Neural progenitor cell (in vitro differentiated cells): ENCODE results near the gene NRG3. TPM values are rescaled to one million over a fixed set of nuclear protein-coding genes. Genes with fewer than 3 reads are reported as not detected.

Experiments used
- DNase-seq: peaks from one replicate; pipeline ENCODE4 v3.0.0-alpha.2; 2016; ENCODE audit warnings: low spot score
- H2AFZ ChIP-seq: fragments of 200-600 bp; sonication (generic); replicated peaks from 2 replicates; pipeline ENCODE4 v1.6.1; 2016; ENCODE audit warnings: antibody characterized with exemption
- H3F3A ChIP-seq: fragments of 200-600 bp; sonication (generic); 2 replicates; pipeline ENCODE4 v1.6.1; 2016; ENCODE audit warnings: antibody characterized with exemption, low read depth
- H3K27ac ChIP-seq: fragments of 200-600 bp; sonication (generic); 2 replicates; pipeline ENCODE4 v1.5.1; 2016; ENCODE audit warnings: mild to moderate bottlenecking
- H3K27me3 ChIP-seq: fragments of 200-600 bp; sonication (generic); 2 replicates; pipeline ENCODE4 v1.6.1; 2016; ENCODE audit warnings: mild to moderate bottlenecking, moderate library complexity
- H3K36me3 ChIP-seq: fragments of 200-600 bp; sonication (generic); 2 replicates; pipeline ENCODE4 v1.5.1; 2016
- H3K4me1 ChIP-seq: fragments of 200-600 bp; sonication (generic); 2 replicates; pipeline ENCODE4 v1.6.1; 2016; ENCODE audit warnings: mixed run types
- H3K4me2 ChIP-seq: fragments of 200-600 bp; sonication (generic); 2 replicates; pipeline ENCODE4 v1.6.1; 2016
- H3K4me3 ChIP-seq: fragments of 200-600 bp; sonication (generic); 2 replicates; pipeline ENCODE4 v1.5.1; 2016
- H3K79me2 ChIP-seq: fragments of 200-600 bp; sonication (generic); 2 replicates; pipeline ENCODE4 v1.6.1; 2016; ENCODE audit warnings: low read depth
- H3K9ac ChIP-seq: fragments of 200-600 bp; sonication (generic); 2 replicates; pipeline ENCODE4 v1.6.1; 2016
- H3K9me3 ChIP-seq: fragments of 200-600 bp; sonication (generic); 2 replicates; pipeline ENCODE4 v1.5.1; 2016; ENCODE audit warnings: low read depth
- H4K20me1 ChIP-seq: fragments of 200-600 bp; sonication (generic); 2 replicates; pipeline ENCODE4 v1.6.1; 2016; ENCODE audit warnings: low read depth
- H3K27ac Mint-ChIP-seq: 3 replicates; pipeline ENCODE4 v1.8.0; 2021; ENCODE audit warnings: mixed read lengths
- H3K27me3 Mint-ChIP-seq: 2 replicates; pipeline ENCODE4 v1.8.0; 2022; ENCODE audit warnings: low read depth, mild to moderate bottlenecking, inconsistent platforms, moderate library complexity, mixed read lengths; ENCODE audit not compliant: insufficient read depth
- H3K36me3 Mint-ChIP-seq: 3 replicates; pipeline ENCODE4 v1.8.0; 2021; ENCODE audit warnings: mixed read lengths
- H3K4me1 Mint-ChIP-seq: 3 replicates; pipeline ENCODE4 v1.8.0; 2021; ENCODE audit warnings: mixed read lengths
- H3K4me3 Mint-ChIP-seq: 3 replicates; pipeline ENCODE4 v1.8.0; 2021; ENCODE audit warnings: mild to moderate bottlenecking, moderate library complexity, mixed read lengths
- H3K9me3 Mint-ChIP-seq: 3 replicates; pipeline ENCODE4 v1.8.0; 2020; ENCODE audit warnings: mixed read lengths
- EZH2 ChIP-seq: fragments of 200-600 bp; sonication (generic); IDR thresholded peaks from 2 replicates; pipeline ENCODE4 v1.6.1; 2017; ENCODE audit warnings: antibody characterized with exemption, mild to moderate bottlenecking, moderate library complexity
- EZH2phosphoT487 ChIP-seq: fragments of 200-600 bp; sonication (generic); IDR thresholded peaks from 2 replicates; pipeline ENCODE4 v1.6.1; 2017; ENCODE audit warnings: antibody characterized with exemption
- total RNA-seq: library from RNA; depleted of rRNA; stranded (reverse); fragments of >200 nt; gene quantifications from 2 replicates; pipeline ENCODE4 v1.2.3, GENCODE V29; 2015; ENCODE audit warnings: low replicate concordance
- TF ChIP-seq, protein P1 (sequence below): fragments of 200-600 bp; sonication (generic); IDR thresholded peaks from 2 replicates; pipeline ENCODE4 v1.5.1; 2017; ENCODE audit warnings: antibody characterized with exemption, mild to moderate bottlenecking

The NRG3 gene
- total RNA-seq, 1 donor from 2014 or later: 1.9 TPM

DNA sequence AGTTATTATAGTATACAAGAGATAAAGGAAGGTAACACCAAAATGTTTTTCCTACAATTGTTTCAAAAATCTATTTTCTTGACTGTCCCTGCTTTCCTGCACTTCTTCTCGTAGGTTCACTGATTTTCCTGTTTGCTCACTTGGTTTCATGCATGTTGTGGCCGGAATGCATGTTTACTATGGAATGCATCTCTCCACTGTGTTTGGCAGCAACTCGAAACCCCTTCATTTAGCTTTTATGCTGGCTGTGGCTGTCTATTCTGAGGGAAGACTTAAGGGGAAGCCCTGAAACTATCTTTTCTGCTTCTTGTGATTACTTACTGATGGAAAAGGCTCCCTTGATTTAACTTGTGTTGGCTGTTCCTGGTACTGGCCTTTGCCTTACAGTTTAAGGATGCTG is 120.3 kb downstream of the NRG3 start:
- Mint-ChIP-seq H3K36me3 (no peaks in the 10 kb centered on the region), H3K27me3 (no peaks in the 10 kb centered on the region), H3K9me3 (no peaks in the 10 kb centered on the region), H3K4me3 (no peak overlapping the region), H3K4me1 (no peaks in the 10 kb centered on the region), H3K27ac (no peak overlapping the region)
- no peak overlapping the region for H3K4me3 ChIP-seq
- H4K20me1 ChIP-seq: no peaks in the 10 kb centered on the region
- H3K36me3 ChIP-seq: no peaks in the 10 kb centered on the region
- H3K4me2 ChIP-seq: no peak overlapping the region
- TF ChIP-seq EZH2phosphoT487: no peak
- no peaks in the 10 kb centered on the region for H3K9me3 ChIP-seq
- H3F3A ChIP-seq: no peaks in the 10 kb centered on the region
- H3K9ac ChIP-seq: no peak overlapping the region
- H3K4me1 ChIP-seq: no peaks in the 10 kb centered on the region
- H2AFZ ChIP-seq: no peak overlapping the region
- peak; percentile 7 for DNase-seq
- no peaks in the 10 kb centered on the region for H3K79me2 ChIP-seq
- no peaks in the 10 kb centered on the region for H3K27me3 ChIP-seq
- H3K27ac ChIP-seq: no peak overlapping the region

DNA sequence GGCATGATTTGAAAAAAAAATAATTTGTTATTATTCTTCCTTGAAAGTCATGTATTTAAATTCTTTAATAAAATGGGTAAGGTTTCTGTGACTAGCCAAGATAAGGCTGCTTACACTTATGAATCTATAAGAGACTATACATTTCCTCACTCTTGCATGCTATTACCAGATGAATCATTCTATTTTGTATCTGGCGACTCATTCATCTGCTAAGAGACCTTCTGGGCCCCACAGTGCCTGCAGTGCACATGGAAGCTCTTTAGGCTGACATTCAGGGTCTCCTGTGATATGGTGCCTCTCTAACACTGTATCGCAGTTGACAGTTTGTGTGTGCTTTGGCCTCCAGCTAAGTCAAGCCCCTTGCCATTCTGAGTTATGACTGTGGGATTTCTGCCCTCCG is 121.9 kb downstream of the NRG3 start:
- no peaks in the 10 kb centered on the region for H3K27me3 Mint-ChIP-seq
- no peak overlapping the region for H3K9ac ChIP-seq
- no peaks in the 10 kb centered on the region for H3K27me3 ChIP-seq
- no peaks in the 10 kb centered on the region for H3K36me3 ChIP-seq
- H2AFZ ChIP-seq: no peak overlapping the region
- H3K4me2 ChIP-seq: no peak overlapping the region
- no peak overlapping the region for H3K27ac ChIP-seq
- no peaks in the 10 kb centered on the region for H3K4me1 ChIP-seq
- H3K4me3 ChIP-seq: no peak overlapping the region
- no peak for DNase-seq
- H3K9me3 ChIP-seq: no peaks in the 10 kb centered on the region
- H3F3A ChIP-seq: no peaks in the 10 kb centered on the region
- no peak for TF ChIP-seq EZH2
- TF ChIP-seq, protein P1, sequence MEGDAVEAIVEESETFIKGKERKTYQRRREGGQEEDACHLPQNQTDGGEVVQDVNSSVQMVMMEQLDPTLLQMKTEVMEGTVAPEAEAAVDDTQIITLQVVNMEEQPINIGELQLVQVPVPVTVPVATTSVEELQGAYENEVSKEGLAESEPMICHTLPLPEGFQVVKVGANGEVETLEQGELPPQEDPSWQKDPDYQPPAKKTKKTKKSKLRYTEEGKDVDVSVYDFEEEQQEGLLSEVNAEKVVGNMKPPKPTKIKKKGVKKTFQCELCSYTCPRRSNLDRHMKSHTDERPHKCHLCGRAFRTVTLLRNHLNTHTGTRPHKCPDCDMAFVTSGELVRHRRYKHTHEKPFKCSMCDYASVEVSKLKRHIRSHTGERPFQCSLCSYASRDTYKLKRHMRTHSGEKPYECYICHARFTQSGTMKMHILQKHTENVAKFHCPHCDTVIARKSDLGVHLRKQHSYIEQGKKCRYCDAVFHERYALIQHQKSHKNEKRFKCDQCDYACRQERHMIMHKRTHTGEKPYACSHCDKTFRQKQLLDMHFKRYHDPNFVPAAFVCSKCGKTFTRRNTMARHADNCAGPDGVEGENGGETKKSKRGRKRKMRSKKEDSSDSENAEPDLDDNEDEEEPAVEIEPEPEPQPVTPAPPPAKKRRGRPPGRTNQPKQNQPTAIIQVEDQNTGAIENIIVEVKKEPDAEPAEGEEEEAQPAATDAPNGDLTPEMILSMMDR: no peak
- TF ChIP-seq EZH2phosphoT487: no peak
- H3K9me3 Mint-ChIP-seq: no peaks in the 10 kb centered on the region
- no peak overlapping the region for H3K27ac Mint-ChIP-seq
- no peaks in the 10 kb centered on the region for H3K4me1 Mint-ChIP-seq
- H4K20me1 ChIP-seq: no peaks in the 10 kb centered on the region
- no peaks in the 10 kb centered on the region for H3K36me3 Mint-ChIP-seq
- no peaks in the 10 kb centered on the region for H3K79me2 ChIP-seq
- no peak overlapping the region for H3K4me3 Mint-ChIP-seq

DNA sequence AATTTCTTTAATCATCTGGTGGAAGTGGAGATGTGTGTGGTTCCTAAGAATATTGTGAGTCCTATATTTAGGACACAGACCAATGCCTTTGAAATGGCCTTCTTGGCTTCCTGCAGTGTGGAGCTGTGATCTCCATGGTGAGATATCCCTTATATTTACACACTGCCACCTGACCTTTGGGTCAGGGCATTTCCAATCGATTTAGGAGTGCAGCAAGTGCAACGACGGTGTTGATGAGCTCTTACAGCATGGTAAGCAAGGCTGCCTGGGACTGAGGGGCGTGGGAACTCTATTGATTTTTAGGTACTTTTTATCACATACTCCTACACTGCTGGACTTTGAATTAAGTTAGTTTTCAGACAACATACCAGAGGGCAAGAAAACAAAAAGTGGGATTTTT is 146.0 kb downstream of the NRG3 start:
- Histone ChIP-seq H3K27ac (no peak overlapping the region), H3K9ac (no peak overlapping the region), H3K27me3 (no peaks in the 10 kb centered on the region), H3K36me3 (no peaks in the 10 kb centered on the region), H3K9me3 (no peaks in the 10 kb centered on the region), H3K4me3 (no peak overlapping the region), H3K4me1 (no peaks in the 10 kb centered on the region), H3K4me2 (no peak overlapping the region), H4K20me1 (no peaks in the 10 kb centered on the region), H2AFZ (no peak overlapping the region), H3F3A (no peaks in the 10 kb centered on the region), H3K79me2 (no peaks in the 10 kb centered on the region)
- no peaks in the 10 kb centered on the region for H3K36me3 Mint-ChIP-seq
- H3K4me1 Mint-ChIP-seq: peaks cover 6% of the 10 kb centered on the region
- no peaks in the 10 kb centered on the region for H3K27me3 Mint-ChIP-seq
- H3K27ac Mint-ChIP-seq: no peak overlapping the region
- H3K4me3 Mint-ChIP-seq: no peak overlapping the region
- DNase-seq: no peak
- TF ChIP-seq EZH2phosphoT487 (no peak), EZH2 (no peak)
- TF ChIP-seq, protein P1: no peak
- peaks cover 2% of the 10 kb centered on the region for H3K9me3 Mint-ChIP-seq

DNA sequence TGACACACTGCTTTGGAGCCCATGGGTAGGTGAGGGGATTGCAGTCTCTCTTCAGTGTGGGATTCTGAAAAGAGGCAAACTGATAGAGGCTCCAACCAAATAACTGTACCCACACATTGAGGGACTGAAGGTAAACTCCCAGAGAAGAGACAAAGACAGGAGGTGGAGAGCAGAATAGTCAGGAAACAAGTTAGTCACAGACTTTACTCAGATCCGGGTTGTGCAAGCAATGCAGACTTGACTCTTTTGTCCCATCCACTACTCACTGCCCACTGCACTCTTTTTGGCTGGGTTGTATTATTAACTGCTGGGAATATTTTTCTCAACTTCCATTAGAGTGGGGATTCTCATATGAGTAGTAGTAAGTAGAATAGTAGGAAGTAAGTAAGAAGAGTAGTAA is 152.7 kb downstream of the NRG3 start:
- Histone ChIP-seq H3K4me3 (no peak overlapping the region), H3K4me2 (no peak overlapping the region), H3K9ac (no peak overlapping the region), H3K36me3 (no peaks in the 10 kb centered on the region), H3K27me3 (no peaks in the 10 kb centered on the region), H3F3A (no peaks in the 10 kb centered on the region), H3K9me3 (no peaks in the 10 kb centered on the region), H4K20me1 (no peaks in the 10 kb centered on the region), H3K4me1 (no peaks in the 10 kb centered on the region), H3K79me2 (no peaks in the 10 kb centered on the region), H3K27ac (no peak overlapping the region), H2AFZ (no peak overlapping the region)
- H3K9me3 Mint-ChIP-seq: no peaks in the 10 kb centered on the region
- H3K4me3 Mint-ChIP-seq: no peak overlapping the region
- H3K4me1 Mint-ChIP-seq: no peaks in the 10 kb centered on the region
- TF ChIP-seq EZH2 (no peak), EZH2phosphoT487 (no peak)
- TF ChIP-seq, protein P1: no peak
- H3K27me3 Mint-ChIP-seq: no peaks in the 10 kb centered on the region
- no peak overlapping the region for H3K27ac Mint-ChIP-seq
- DNase-seq: no peak
- no peaks in the 10 kb centered on the region for H3K36me3 Mint-ChIP-seq
